GM19452 (cell line): ENCODE data around the gene PTPRR.

Experiments
- ATAC-seq: cut with Tn5 transposase; IDR thresholded peaks from one replicate; pipeline ENCODE4 v1.9.1; 2021; ENCODE audit not compliant: unreplicated experiment

Gene PTPRR

DNA sequence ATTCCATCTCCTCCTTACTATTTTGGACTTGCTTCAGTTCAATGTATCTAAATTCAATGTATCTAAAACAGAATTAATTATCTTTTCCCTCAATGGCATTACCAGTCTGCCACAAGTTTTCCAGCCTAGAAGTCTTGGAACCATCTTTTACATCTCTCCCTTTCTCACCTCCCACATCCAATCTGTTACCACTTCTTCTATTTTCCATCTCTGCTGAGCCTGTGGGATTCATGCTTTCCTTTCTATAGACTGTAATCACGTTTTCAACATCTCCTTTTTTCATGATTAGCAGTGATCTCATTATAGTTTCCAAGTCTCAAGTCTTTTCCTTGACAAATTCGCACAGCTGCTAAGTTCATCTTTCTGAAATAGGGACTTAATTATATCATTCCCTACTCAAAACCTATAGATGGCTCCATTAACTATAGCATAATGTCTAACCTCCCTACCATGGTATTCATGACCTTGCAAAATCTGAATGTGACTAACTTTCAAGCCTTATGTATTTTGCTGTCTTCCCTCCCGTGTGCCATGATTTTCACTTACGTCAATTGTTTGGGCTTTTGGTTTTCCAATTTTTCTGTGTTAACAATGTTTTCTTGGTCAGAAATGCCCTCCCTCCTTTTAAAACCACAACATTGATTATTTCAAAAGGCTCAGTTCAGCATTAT lies 262.8 kb downstream of the PTPRR start:
- no peak for ATAC-seq

DNA sequence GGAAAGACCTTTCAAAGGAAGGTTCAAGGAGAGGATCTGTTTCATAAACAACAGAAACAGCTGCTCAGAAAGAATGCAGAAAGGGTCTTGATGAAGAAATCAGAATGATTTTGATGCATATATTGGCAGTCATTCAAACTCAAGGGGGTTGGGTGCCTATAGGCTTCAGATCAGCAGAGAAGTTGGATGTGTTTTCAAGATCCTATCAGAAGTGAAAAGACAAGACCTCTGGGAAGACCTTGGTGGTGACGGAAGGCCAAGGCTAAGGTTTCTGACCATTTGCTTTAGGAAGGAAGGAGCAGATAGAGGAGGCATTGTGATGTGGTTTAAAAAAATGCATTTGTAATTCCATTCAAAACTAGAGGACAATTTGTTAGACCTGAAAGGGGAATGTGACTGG lies 268.1 kb downstream of the PTPRR start:
- no peak for ATAC-seq

DNA sequence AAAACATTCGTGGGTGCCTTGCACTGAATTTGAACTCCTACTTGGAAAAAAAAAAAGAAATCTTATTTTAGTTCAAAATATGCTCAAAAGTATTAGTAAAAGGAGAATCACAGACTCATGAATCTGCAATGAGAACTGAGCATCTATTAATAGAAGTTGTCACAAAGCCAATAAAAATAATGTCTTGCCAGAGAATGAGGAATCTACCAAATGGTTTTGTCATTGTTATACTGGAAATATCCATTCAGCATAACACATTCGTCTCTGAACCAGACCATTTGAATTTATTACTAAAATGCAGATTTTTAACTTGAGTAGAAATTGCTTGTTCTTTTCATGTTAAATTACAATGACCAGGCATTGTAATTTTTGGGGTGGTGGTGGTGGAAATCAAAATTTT lies 271.7 kb downstream of the PTPRR start:
- no peak for ATAC-seq

DNA sequence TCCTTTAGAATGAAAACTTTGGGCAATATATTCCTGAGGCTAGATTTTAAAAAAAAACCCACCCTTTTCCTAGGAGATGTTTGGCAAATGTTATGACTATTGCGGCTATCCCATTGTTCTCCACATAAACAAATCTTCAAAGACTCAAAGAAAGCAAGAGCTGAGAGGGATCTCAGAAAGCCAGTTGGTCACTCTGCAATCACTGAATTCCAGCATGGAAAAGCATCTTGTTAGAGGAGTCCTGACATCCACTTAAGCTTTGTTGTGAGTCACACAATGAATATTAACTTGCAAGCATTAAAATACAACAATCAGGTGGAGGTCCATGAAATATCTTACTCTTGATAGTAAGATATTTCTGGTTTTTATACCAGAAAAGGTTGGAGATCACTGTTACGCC lies 272.3 kb downstream of the PTPRR start:
- ATAC-seq, result no peak

DNA sequence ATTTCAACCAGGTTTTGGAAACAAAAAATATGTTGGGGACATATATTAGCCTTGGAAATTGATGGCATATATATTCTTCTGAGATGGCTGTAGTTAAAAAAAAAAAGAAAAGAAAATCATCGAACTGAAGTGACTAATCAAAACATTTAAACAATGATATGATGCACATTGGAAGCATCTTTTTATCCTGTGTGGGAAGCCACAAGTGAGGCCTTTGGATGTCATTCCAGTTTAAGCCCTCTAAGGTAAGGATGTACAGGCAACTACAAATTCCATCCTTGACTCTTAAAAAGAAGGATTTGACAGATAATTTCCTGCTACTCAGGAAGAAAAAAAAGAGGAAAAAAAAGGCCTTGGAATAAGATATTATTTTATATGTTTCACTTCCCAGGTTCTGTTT lies 273.7 kb downstream of the PTPRR start:
- no peak for ATAC-seq

DNA sequence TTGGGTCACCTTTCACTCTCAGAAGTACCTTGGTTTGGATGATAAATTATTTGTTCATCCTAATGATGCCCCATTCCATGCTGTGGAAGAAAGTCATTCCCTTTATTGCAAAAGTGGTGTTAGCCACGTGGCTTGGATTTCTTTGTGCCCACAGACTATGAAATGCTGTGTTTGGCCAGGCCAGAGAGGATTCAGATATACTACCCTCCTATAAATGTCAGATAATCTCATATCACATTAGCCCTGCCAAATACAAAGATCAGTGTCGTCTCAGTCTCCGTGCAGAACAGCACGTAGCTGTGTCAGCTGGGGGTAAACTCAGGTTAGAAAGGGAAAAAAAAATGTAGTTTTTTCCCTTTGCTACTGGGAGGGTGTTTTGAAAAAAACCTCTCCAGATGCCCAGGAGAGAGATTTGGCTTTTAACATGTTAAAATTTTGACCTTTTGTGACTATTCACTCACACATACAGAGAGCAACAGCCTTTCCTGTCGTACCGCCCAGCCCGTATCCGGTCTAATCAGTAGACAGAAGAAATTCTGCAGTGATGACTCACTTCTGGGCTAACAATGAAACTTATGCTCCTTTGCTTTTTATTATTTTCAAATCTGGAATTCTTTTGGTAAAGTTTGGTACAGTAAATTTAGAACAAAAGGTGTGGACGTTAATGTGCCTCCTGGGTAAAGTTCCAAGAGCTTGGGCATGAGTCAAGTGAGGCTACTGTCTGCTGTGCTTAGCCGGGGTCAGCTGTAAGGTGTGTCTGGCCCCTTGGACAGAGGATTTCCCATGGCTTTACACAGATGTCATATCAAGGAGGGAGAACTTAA lies 274.8 kb downstream of the PTPRR start:
- ATAC-seq, result no peak

DNA sequence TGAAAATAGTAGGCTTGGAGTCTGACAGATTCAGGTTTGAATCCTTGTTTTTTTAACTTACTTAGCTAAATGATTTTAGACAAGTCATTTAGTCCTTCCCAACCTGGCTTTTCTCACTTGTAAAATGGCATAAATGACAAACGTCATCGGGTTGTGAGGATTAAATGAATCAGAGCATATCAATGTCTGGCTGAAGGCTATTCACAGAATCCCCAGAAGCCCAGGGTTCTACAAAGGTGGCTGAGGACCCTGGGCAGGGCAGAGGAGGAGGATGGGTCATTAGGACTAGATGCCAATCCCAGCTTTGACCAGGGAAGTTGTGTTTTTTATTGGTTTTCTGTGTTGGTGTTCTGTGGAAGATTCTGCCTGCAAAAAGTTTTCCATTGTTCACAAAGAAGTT lies 275.7 kb downstream of the PTPRR start:
- no peak for ATAC-seq

DNA sequence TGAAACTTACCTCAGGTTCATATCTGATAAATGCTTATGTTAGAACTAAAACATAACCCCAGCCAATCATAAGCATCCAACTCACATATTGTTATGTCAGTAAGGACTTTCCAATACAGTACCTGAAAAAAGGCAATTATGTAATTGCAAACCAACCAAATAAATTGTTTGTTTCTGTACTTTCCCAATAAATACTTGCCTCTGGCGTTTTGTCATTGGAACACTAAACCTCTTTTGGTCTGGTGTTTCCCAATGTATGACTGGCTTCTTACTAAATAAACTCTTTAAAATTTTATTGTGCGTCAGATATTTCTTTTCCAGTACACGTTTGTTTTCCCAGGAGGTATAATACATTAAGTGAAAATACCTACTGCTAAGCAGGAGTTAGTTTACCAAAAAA lies 276.6 kb downstream of the PTPRR start:
- no peak for ATAC-seq

DNA sequence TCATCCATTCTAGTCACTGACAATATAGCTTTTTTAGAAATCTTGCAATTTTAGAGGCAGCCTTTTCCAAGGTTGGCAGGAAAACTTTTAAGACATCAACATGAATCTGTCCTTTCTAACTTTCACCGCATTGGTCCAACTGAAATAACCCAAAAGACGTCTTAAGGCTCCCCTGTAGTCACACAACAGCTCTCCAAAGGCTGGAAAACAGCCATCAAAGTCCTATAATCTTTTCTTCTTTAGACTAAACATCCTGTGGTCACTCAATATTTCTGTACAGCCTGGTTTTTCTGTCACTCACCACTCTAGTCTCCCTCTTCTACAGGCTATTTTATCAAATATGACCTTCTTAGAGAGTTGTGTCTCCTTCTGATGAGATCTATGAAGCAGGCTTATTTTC lies 278.8 kb downstream of the PTPRR start:
- no peak for ATAC-seq

DNA sequence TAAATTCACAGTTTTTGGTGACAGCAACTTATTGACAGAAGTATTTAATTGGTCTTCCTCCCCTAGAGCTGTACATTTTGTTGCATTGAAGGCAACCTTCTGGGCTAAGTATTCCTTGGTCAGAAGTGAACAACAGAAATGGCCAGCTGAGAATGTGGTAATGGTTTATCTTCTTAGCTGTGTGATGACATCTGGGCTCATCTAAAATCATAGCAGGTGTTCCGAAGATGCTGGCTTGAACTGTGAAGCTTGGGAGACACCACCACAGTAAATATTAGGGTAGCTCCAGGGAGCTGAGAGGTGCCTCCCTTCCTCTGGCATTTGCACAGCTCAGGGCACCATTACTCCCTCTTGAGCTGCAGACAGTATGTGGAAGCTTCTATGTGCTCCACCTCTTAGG lies 279.6 kb downstream of the PTPRR start:
- ATAC-seq, result no peak

DNA sequence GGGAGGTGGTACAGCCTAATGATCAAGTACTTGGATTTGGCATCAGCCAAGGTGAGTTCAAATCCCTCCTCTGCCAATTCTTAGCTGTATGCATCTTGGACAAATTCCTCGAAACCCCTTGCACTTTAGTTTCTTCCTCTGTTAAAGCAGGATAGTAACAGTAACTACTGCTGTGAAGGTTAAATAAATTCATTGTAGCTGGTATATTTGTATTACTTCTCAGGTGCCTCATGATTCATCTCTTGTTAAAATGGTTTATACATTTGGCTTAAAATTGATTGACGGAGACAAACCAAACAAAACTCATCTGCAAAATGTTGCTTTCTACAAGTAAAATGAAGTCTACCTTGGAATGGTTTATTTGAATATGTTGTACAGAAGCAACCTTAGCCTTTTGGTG lies 281.0 kb downstream of the PTPRR start:
- ATAC-seq, result no peak

DNA sequence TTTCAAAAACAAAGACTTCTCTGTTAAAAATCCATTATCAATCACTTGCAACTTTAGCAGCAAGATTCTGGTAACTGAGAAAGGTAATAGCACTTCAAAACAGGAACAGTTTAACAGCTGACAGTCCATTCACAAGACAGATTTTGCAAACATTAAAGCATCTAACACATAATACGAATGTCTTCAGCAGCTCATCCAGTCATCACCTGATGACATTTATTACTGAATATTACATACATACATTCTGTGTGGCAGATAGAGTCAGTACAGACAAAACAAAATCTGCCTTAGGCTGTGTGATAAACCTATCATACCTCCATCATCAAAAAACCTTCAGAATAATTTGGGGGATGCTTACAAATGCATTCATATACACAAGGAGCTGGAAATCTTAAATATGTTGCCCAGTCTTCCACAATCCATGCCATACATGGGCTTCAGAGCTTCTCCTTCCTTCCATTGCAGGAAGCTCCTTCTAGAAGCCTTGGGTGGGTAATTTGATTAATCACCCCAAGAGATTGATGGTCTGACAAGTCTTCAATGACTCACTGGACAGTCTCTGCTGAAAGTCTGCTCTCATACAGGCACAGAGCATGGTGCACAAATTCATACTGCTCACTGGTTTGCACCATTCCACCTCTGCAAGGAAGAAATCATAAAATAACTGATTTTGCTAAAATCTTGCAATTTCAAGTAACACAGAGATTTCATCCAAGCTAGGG lies 281.7 kb downstream of the PTPRR start:
- ATAC-seq, result no peak

DNA sequence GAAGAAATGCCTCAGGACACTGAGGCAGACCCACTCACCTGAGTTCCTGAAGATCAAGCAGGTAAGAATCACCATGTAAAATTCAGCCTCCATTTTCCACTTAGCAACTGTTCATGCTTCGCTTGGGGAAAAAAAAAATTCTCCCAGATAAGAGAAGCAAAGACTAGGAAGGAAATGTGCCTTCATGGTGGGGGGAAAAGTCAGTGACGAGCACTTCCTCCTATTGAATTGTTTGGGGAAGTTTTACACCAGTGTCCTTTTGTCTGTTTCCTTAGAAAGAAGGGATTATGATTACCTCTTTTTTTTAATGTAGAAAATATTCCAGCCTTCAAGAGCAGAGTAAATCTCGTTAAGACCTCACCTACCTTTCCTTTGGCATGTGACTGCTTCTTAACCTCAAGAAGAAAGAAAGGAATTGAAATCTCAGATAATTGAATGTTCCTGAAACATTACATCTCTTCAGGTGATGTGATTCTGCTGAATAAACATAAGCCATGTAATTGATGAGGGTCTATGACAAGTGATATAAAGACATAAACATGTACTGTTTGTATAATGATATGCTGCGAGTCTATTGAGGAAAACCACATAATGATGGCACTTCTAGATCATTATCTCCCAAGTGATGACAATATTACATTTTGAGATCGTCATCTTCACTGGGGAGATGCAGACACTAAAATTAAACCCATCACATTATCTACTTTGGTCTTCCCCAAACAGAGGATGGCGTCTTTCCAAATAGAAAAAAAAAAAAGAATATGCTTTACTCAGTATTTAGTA lies 283.0 kb downstream of the PTPRR start, which contains the start of gene PTPRB:
Gene PTPRB (minus strand): TSS at position 127 of the 783 bp plus-strand sequence. CDS start 34 bp downstream, at position 93.
- ATAC-seq, result no peak

DNA sequence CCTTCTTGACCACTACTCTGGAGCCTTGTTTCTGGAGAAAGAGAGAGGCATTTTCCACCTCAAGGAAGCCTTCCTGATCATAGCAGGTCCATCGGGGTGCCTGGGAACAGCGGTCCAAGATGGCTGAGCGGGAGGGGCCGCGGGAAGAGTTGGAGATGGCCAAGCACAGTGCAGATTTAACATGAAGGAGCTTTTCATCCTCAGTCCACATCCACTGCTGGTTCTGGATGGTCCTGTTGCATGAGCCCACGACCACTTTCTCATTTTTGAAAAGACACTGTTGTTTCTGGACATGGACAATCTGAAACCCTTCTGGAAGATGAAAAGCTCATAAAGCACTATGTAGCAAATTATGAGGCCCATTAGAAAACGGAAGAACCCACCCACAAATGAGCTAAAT lies 284.8 kb downstream of the PTPRR start:
- no peak for ATAC-seq

DNA sequence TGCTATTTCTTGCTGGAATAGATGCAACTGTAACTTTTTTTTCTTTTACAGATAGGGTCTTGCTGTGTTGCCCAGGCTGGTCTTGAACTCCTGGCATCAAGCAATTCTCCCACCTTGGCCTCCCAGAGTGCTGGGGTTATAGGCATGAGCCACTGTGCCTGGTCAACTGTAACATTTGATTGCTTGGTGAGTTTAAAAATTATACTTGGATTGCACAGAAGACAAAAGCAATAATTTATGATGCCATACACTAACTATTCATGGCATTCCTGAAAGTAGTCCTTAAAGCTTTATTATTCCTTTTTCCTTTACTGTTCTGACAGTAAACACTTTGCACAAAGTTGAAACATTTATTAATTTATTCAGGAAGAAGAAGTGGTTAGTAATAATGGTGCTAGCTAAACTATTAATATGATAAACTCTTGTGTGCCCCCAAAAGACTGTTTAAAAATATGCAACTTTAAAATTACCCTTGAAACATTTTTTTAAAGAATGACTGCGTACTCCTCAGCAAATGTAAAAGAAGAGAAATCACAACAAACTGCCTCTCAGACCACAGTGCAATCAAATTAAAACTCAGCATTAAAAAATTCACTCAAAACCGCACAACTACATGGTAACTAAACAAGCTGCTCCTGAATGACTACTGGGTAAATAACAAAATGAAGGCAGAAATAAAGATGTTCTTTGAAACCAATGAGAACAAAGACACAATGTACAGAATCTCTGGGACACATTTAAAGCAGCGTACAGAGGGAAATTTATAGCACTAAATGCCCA lies 291.6 kb downstream of the PTPRR start:
- ATAC-seq, result no peak

DNA sequence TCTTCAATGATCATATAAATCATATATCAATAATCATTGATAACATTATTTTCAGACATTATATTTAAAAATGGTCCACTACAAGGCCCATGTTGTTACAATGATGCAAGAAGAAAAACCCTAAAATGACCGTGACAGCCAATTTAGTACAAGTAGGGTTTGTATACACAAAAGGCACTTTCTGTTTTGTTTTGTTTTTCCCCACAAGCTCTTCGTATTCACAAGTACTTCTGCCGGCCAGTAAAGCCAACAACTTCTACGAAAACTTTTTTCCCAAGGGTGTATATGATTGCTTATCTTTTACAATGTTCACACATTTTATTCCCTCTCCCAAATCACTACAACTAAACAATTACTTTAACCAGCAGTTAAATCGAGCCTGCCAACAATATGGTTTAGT lies 292.9 kb downstream of the PTPRR start:
- ATAC-seq, result no peak

DNA sequence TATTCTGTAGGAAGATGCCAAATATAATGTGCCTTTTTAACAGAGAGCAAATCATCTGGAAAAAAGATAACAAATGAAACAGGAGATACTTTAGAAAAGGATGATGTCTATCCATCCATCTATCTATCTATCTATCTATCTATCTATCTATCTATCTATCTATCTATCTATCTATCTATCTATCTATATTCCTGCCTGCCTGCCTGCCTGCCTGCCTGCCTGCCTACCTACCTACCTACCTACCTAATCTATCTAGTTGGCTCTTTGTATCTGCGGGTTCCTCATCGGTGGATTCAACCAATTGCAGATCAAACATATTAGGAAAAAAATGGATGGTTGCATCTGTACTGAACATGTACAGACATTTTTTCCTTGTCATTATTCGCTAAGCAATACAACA lies 294.4 kb downstream of the PTPRR start:
- ATAC-seq, result no peak

DNA sequence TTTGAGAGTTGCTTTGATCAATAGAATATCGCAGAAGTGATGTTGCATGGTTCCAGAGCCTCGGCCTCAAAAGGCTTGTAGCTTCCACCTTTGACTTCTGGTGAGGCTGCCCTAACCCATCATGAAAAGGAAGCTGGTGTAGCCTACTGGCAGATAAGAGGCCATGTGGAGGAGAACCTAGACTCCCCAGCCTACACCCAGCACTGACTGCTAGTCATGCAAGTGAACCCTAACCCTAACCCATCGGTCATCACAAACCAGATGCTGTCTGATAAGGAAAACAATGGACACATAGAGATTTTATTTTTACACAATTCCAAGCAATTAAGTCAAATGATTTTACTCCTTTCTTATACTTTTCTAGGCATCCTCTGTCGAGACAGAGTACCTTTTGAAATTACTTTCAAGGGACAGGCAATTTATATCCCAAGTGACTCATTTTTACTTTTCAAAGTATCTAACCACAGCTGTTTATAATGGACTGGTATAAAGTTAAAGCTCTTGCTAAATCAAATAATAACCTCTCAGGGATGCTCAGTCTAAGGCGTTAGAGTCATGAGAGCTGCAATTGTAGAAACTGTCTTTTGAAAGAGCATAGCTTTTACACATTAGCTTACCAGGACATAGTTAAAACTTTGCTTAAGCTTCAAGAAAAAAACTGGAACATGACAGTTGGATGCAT lies 300.9 kb downstream of the PTPRR start:
- ATAC-seq, result no peak

DNA sequence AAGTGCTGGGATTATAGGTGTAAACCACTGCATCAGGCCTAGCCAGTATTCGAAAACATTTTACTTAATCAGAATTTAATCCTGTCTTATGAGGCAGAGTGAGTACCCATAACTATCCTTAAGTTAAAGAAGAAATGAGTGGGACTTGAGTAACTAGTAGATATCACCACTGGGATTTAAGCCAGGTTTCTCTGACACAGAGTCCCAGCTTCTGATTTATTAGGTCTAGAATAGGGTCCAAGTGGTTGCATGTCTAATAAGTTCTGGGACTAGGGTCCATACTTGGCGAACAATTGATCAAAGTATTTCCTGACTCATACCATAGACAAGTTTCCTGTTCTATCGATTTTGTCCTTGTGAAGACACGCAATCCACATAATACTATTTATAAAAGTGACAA lies 302.2 kb downstream of the PTPRR start:
- no peak for ATAC-seq

DNA sequence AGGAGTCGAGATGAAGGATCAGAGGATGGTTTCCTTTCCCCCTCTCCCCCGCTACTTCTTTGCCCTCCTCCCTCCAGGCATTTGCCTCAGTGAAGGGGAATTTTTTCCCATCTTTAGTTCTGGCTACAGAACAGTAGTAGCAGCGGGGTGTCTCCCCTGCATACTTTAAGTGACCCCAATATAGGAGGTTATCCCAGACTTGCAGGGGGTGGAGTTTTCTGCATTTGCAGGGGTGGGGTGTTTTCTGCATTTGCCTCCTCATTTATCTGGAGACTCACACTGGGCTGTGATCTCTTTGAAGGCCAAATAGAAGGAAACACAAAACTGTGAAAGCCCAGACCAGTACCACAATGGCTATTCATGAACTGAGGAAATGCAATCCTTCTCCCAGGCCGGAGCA lies 303.1 kb downstream of the PTPRR start:
- ATAC-seq, result no peak
